ENCODE data around the gene VKORC1L1. TPM values are rescaled to one million over a fixed set of nuclear protein-coding genes. Genes with fewer than 3 reads are reported as not detected.
A peak's percentile ranks its signal among the peaks of the same experiment; 100 is the strongest.

The VKORC1L1 gene
- total and polyA plus RNA-seq, 10 of the 15 experiments (the other 5 are each of a cell fraction or from before 2014, with no cell fraction given) = 3.3 to 18.8 (median 12.5) TPM

- TF ChIP-seq MEF2A (IDR thresholded peaks at IDR 0.05; ENCODE audit: insufficient read depth, low read depth, low read length) (no peak), ZNF207 (IDR thresholded peaks at IDR 0.05; ENCODE audit: borderline replicate concordance) (no peak), CBX3 (IDR thresholded peaks at IDR 0.05; ENCODE audit: borderline replicate concordance, low read depth) (no peak), STAT1 (conservative IDR thresholded peaks at IDR 0.05) (no peak), KLF5 (IDR thresholded peaks at IDR 0.05; ENCODE audit: partially characterized antibody) (no peak), POU2F2 (IDR thresholded peaks at IDR 0.05; ENCODE audit: borderline replicate concordance, low read depth, low read length) (no peak), ZNF687 (IDR thresholded peaks at IDR 0.05) (no peak), RBBP5 (conservative IDR thresholded peaks at IDR 0.05) (no peak), SMARCA5 (IDR thresholded peaks at IDR 0.05) (peak; percentile 55; the same call in 1 of the 2 replicates), EZH2 (IDR thresholded peaks at IDR 0.05; ENCODE audit: borderline replicate concordance, control insufficient read depth, low read depth, low read length) (no peak), RAD51 (IDR thresholded peaks at IDR 0.05) (no peak), SMAD5 (IDR thresholded peaks at IDR 0.05; ENCODE audit: low read depth) (no peak), EED (IDR thresholded peaks at IDR 0.05; ENCODE audit: low read depth) (no peak), FOXK2 (IDR thresholded peaks at IDR 0.05) (no peak), TCF7 (IDR thresholded peaks at IDR 0.05; ENCODE audit: borderline replicate concordance) (no peak), ZNF24 (IDR thresholded peaks at IDR 0.05) (no peak)
- TF ChIP-seq, protein P1, sequence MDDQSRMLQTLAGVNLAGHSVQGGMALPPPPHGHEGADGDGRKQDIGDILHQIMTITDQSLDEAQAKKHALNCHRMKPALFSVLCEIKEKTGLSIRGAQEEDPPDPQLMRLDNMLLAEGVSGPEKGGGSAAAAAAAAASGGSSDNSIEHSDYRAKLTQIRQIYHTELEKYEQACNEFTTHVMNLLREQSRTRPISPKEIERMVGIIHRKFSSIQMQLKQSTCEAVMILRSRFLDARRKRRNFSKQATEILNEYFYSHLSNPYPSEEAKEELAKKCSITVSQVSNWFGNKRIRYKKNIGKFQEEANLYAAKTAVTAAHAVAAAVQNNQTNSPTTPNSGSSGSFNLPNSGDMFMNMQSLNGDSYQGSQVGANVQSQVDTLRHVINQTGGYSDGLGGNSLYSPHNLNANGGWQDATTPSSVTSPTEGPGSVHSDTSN (IDR thresholded peaks at IDR 0.05; ENCODE audit: insufficient replicate concordance, low read depth, low read length) = no peak
- TF ChIP-seq, protein P2, sequence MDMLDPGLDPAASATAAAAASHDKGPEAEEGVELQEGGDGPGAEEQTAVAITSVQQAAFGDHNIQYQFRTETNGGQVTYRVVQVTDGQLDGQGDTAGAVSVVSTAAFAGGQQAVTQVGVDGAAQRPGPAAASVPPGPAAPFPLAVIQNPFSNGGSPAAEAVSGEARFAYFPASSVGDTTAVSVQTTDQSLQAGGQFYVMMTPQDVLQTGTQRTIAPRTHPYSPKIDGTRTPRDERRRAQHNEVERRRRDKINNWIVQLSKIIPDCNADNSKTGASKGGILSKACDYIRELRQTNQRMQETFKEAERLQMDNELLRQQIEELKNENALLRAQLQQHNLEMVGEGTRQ (IDR thresholded peaks at IDR 0.05; ENCODE audit: borderline replicate concordance, low read depth, low read length) = no peak
- TF ChIP-seq, protein P3, sequence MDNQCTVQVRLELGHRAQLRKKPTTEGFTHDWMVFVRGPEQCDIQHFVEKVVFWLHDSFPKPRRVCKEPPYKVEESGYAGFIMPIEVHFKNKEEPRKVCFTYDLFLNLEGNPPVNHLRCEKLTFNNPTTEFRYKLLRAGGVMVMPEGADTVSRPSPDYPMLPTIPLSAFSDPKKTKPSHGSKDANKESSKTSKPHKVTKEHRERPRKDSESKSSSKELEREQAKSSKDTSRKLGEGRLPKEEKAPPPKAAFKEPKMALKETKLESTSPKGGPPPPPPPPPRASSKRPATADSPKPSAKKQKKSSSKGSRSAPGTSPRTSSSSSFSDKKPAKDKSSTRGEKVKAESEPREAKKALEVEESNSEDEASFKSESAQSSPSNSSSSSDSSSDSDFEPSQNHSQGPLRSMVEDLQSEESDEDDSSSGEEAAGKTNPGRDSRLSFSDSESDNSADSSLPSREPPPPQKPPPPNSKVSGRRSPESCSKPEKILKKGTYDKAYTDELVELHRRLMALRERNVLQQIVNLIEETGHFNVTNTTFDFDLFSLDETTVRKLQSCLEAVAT (IDR thresholded peaks at IDR 0.05) = no peak
Observed at GRCh38 chr7:65872776-65873581, at the start of gene VKORC1L1 (continued).
